ENCODE data around the gene SUSD4. TPM values are rescaled to one million over a fixed set of nuclear protein-coding genes. Genes with fewer than 3 reads are reported as not detected.

The SUSD4 gene
- polyA plus RNA-seq, 1 of the 3 experiments (the other 2 are of a cell fraction) = 0.31 TPM

GRCh38 chr1:223349241-223349640 lies 14.7 kb downstream of the SUSD4 start:
- Histone ChIP-seq H3K4me3 (ENCODE audit: low read depth in 2 of 2, low read length in 1 of 2) (no peak overlapping the region), H3K9me3 (no peaks in the 10 kb centered on the region), H3K4me2 (no peak overlapping the region), H3K9ac (no peak overlapping the region), H3K4me1 (ENCODE audit: control insufficient read depth in 1 of 2, insufficient read depth in 2 of 2, low read depth in 1 of 2, low read length in 1 of 2) (peaks cover 0 to 10% of the 10 kb centered on the region in 2 experiments; a peak in 2 of 4 replicates), H3K36me3 (replicated peaks in 1 of 2; ENCODE audit: control insufficient read depth in 1 of 2, insufficient read depth in 2 of 2, low read length in 1 of 2) (no peaks in the 10 kb centered on the region), H3F3A (replicated peaks; ENCODE audit: insufficient read depth) (no peaks in the 10 kb centered on the region), H3K27ac (ENCODE audit: low read depth in 2 of 2, low read length in 1 of 2) (no peak overlapping the region), H3K9me2 (no peaks in the 10 kb centered on the region), H3K79me2 (ENCODE audit: insufficient read depth) (no peaks in the 10 kb centered on the region), H4K20me1 (ENCODE audit: insufficient read depth) (no peaks in the 10 kb centered on the region), H2AFZ (ENCODE audit: low read depth) (no peak overlapping the region), H3K27me3 (ENCODE audit: insufficient read depth) (peaks cover 34% of the 10 kb centered on the region; the same call in 1 of the 2 replicates)
- TF ChIP-seq FOXJ3 (CRISPR knock-in tag; IDR thresholded peaks at IDR 0.05) (0 out of 2 replicates have a peak, but pooled peaks have one; percentile 68), EP300 (IDR thresholded peaks at IDR 0.05; ENCODE audit: borderline replicate concordance in 1 of 2, low read depth in 1 of 2, low read length in 1 of 2) (peak in 1 of 2 experiments; percentile 91; a peak in 2 of 4 replicates), RCOR1 (IDR thresholded peaks at IDR 0.05; ENCODE audit: low read length) (peak; percentile 71; the same call in 1 of the 2 replicates), EZH2phosphoT487 (IDR thresholded peaks at IDR 0.05; ENCODE audit: borderline replicate concordance, low read depth) (no peak), GATA2 (CRISPR knock-in tag; IDR thresholded peaks at IDR 0.05) (peak; percentile 60), SMC3 (IDR thresholded peaks at IDR 0.05; ENCODE audit: low read depth, low read length) (no peak), CHD2 (IDR thresholded peaks at IDR 0.05; ENCODE audit: low read length, partially characterized antibody) (peak; percentile 49), PBX3 (IDR thresholded peaks at IDR 0.05) (no peak)
- POLR2A ChIA-PET = no interaction called here
- 22% methylated on average over 3 of the region's 3 CpGs for WGBS (ENCODE audit: low lambda C conversion rate)
- peak; percentile 63 for DNase-seq
- CTCF ChIA-PET = interaction anchor here (0.6 to 1.0 kb wide), 3 partner anchors 13 to 363 kb away, joined by 3 to 6 read pairs (median 3); partner anchors contain the start of gene CAPN2

- no peak for TF ChIP-seq FOXM1 (IDR thresholded peaks at IDR 0.05; ENCODE audit: low read depth)
- TF ChIP-seq RFX5 (IDR thresholded peaks at IDR 0.05; ENCODE audit: low read length) = no peak
- no peak for TF ChIP-seq EP300 (IDR thresholded peaks at IDR 0.05; ENCODE audit: borderline replicate concordance in 1 of 2, low read depth in 1 of 2, low read length in 1 of 2)
- TF ChIP-seq RXRA (IDR thresholded peaks at IDR 0.05; ENCODE audit: borderline replicate concordance, low read depth) = no peak
- TF ChIP-seq SIN3A (IDR thresholded peaks at IDR 0.05; ENCODE audit: borderline replicate concordance, low read depth, low read length) = no peak
- TF ChIP-seq TEAD4 (IDR thresholded peaks at IDR 0.05; ENCODE audit: borderline replicate concordance, insufficient read depth) = no peak
- no peak for TF ChIP-seq REST (IDR thresholded peaks at IDR 0.05; ENCODE audit: low read depth, low read length)
- no peak for TF ChIP-seq GABPA (IDR thresholded peaks at IDR 0.05; ENCODE audit: low read depth)
- TF ChIP-seq JUND (IDR thresholded peaks at IDR 0.05) = no peak
- no peak for TF ChIP-seq ELF1 (IDR thresholded peaks at IDR 0.05)
- TF ChIP-seq RAD21 (IDR thresholded peaks at IDR 0.05; ENCODE audit: low read length) = no peak
- no peak for TF ChIP-seq SMC3 (IDR thresholded peaks at IDR 0.05; ENCODE audit: low read depth, low read length)
- no peak for TF ChIP-seq NFIC (IDR thresholded peaks at IDR 0.05; ENCODE audit: borderline replicate concordance)
- TF ChIP-seq TCF12 (IDR thresholded peaks at IDR 0.05) = no peak
- TF ChIP-seq NRF1 (IDR thresholded peaks at IDR 0.05; ENCODE audit: low read depth, low read length) = no peak
- TF ChIP-seq, protein P1, sequence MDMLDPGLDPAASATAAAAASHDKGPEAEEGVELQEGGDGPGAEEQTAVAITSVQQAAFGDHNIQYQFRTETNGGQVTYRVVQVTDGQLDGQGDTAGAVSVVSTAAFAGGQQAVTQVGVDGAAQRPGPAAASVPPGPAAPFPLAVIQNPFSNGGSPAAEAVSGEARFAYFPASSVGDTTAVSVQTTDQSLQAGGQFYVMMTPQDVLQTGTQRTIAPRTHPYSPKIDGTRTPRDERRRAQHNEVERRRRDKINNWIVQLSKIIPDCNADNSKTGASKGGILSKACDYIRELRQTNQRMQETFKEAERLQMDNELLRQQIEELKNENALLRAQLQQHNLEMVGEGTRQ (IDR thresholded peaks at IDR 0.05; ENCODE audit: borderline replicate concordance, low read depth, low read length) = no peak
- TF ChIP-seq MXI1 (IDR thresholded peaks at IDR 0.05; ENCODE audit: low read depth, low read length) = no peak
- no peak for TF ChIP-seq YY1 (IDR thresholded peaks at IDR 0.05; ENCODE audit: low read depth)
- no peak for TF ChIP-seq EZH2phosphoT487 (IDR thresholded peaks at IDR 0.05; ENCODE audit: borderline replicate concordance, low read depth)
- no peak for TF ChIP-seq TAF1 (IDR thresholded peaks at IDR 0.05; ENCODE audit: borderline replicate concordance, low read depth, low read length)
- Histone ChIP-seq H3K27ac (ENCODE audit: low read depth in 2 of 2, low read length in 1 of 2) (no peak overlapping the region), H3K9me3 (no peaks in the 10 kb centered on the region), H3K79me2 (ENCODE audit: insufficient read depth) (no peaks in the 10 kb centered on the region), H2AFZ (ENCODE audit: low read depth) (no peak overlapping the region), H3K4me3 (ENCODE audit: low read depth in 2 of 2, low read length in 1 of 2) (no peak overlapping the region), H3F3A (replicated peaks; ENCODE audit: insufficient read depth) (no peaks in the 10 kb centered on the region), H3K27me3 (ENCODE audit: insufficient read depth) (peaks cover 27% of the 10 kb centered on the region; the same call in 1 of the 2 replicates), H3K4me2 (no peak overlapping the region), H3K9me2 (no peaks in the 10 kb centered on the region), H3K9ac (no peak overlapping the region), H3K4me1 (ENCODE audit: control insufficient read depth in 1 of 2, insufficient read depth in 2 of 2, low read depth in 1 of 2, low read length in 1 of 2) (peaks cover 0 to 10% of the 10 kb centered on the region in 2 experiments; a peak in 2 of 4 replicates), H4K20me1 (ENCODE audit: insufficient read depth) (no peaks in the 10 kb centered on the region), H3K36me3 (replicated peaks in 1 of 2; ENCODE audit: control insufficient read depth in 1 of 2, insufficient read depth in 2 of 2, low read length in 1 of 2) (no peaks in the 10 kb centered on the region)
- no peak for DNase-seq
- POLR2A ChIA-PET = no interaction called here
- CTCF ChIA-PET = interaction anchor here (1.0 kb wide), 1 partner anchor 215 kb away, joined by 6 read pairs; no protein-coding TSS in a partner anchor
- 88% methylated on average over 2 of the region's 2 CpGs for WGBS (ENCODE audit: low lambda C conversion rate)
These were observed 15.5 kb downstream of the SUSD4 start for GRCh38 chr1:223348439-223348838.

All from SK-N-SH (cell line).